Lower leg skin (tissue), 3 donors: ENCODE results near the gene ADGRD1.

Experiments used
- CTCF ChIP-seq, 3 donors: fragments of 450-650 bp; IDR thresholded peaks; one replicate each; pipeline ENCODE4 v1.5.1; 2016; ENCODE audit warnings: antibody characterized with exemption in 3 of 3, mild to moderate bottlenecking in 3 of 3, moderate library complexity in 2 of 3
- POLR2A ChIP-seq, 2 donors: fragments of 450-650 bp; IDR thresholded peaks; one replicate each; pipeline ENCODE4 v1.6.1; 2016 to 2017; ENCODE audit warnings: antibody characterized with exemption in 2 of 2, mild to moderate bottlenecking in 1 of 2, moderate library complexity in 1 of 2

GRCh38 chr12:131058700-131059099 is 105.0 kb downstream of the ADGRD1 start:
- TF ChIP-seq CTCF (IDR thresholded peaks at IDR 0.05), result no peak
- TF ChIP-seq POLR2A (IDR thresholded peaks at IDR 0.05), result no peak
